DOHH2 (cell line): ENCODE data around the gene ADCK1.

Source experiments
- H3F3A ChIP-seq: fragments of 200-600 bp; sonication (generic), shearing (Covaris generic); 2 replicates; pipeline ENCODE4 v1.6.0; 2016; ENCODE audit warnings: antibody characterized with exemption, mild to moderate bottlenecking; ENCODE audit not compliant: control insufficient read depth, insufficient read depth
- H3K27ac ChIP-seq: fragments of 200-600 bp; sonication (generic); 2 replicates; pipeline ENCODE4 v1.5.1; 2014; ENCODE audit warnings: low read depth, mild to moderate bottlenecking, low read length, moderate library complexity
- H3K27me3 ChIP-seq: fragments of 200-600 bp; sonication (generic); 2 replicates; pipeline ENCODE4 v1.6.1; 2014; ENCODE audit warnings: mild to moderate bottlenecking, low read length, mixed read lengths; ENCODE audit not compliant: control insufficient read depth
- H3K36me3 ChIP-seq: fragments of 200-600 bp; sonication (generic); 2 replicates; pipeline ENCODE4 v1.6.1; 2014; ENCODE audit warnings: mild to moderate bottlenecking, low read length, moderate library complexity, mixed read lengths; ENCODE audit not compliant: control insufficient read depth
- H3K4me1 ChIP-seq: fragments of 200-600 bp; sonication (generic); 2 replicates; pipeline ENCODE4 v1.6.1; 2014; ENCODE audit warnings: mild to moderate bottlenecking, low read length, mixed read lengths; ENCODE audit not compliant: control insufficient read depth
- H3K4me2 ChIP-seq: fragments of 200-600 bp; sonication (generic); 2 replicates; pipeline ENCODE4 v1.6.0; 2014; ENCODE audit warnings: mild to moderate bottlenecking, low read length, moderate library complexity
- H3K4me3 ChIP-seq: fragments of 200-600 bp; sonication (generic); 2 replicates; pipeline ENCODE4 v1.5.1; 2014; ENCODE audit warnings: mild to moderate bottlenecking, low read length, mixed read lengths
- H3K79me2 ChIP-seq: fragments of 200-600 bp; sonication (generic); 2 replicates; pipeline ENCODE4 v1.6.1; 2014; ENCODE audit warnings: mild to moderate bottlenecking, low read length, mixed read lengths; ENCODE audit not compliant: control insufficient read depth
- H3K9me2 ChIP-seq: fragments of 200-600 bp; sonication (generic); replicated peaks from 2 replicates; pipeline ENCODE4 v1.6.1; 2014; ENCODE audit warnings: mild to moderate bottlenecking, low read length, mixed read lengths; ENCODE audit not compliant: control insufficient read depth
- H3K9me3 ChIP-seq: fragments of 200-600 bp; sonication (generic); 2 replicates; pipeline ENCODE4 v1.6.1; 2014; ENCODE audit warnings: antibody characterized with exemption, low read length, mixed read lengths; ENCODE audit not compliant: control insufficient read depth, insufficient read depth
- H4K20me1 ChIP-seq: fragments of 200-600 bp; sonication (generic); 2 replicates; pipeline ENCODE4 v1.6.0; 2014; ENCODE audit warnings: low read depth, mild to moderate bottlenecking, antibody characterized with exemption, low read length, moderate library complexity; ENCODE audit not compliant: control insufficient read depth, insufficient read depth
- CTCF ChIP-seq: fragments of 200-600 bp; sonication (generic); IDR thresholded peaks from one replicate; pipeline ENCODE4 v1.5.1; 2014; ENCODE audit warnings: antibody characterized with exemption, mild to moderate bottlenecking, low read depth, low read length; ENCODE audit not compliant: poor library complexity, severe bottlenecking
- EZH2phosphoT487 ChIP-seq: fragments of 200-600 bp; sonication (generic); IDR thresholded peaks from 2 replicates; pipeline ENCODE4 v1.6.1; 2017; ENCODE audit warnings: borderline replicate concordance, mild to moderate bottlenecking, antibody characterized with exemption, low read length, moderate library complexity, mixed read lengths

ADCK1 gene

GRCh38 chr14:77853919-77854318 is 54.0 kb downstream of the ADCK1 start:
- no peak overlapping the region for H3K27ac ChIP-seq
- no peaks in the 10 kb centered on the region for H3K4me1 ChIP-seq
- H4K20me1 ChIP-seq: no peaks in the 10 kb centered on the region
- no peaks in the 10 kb centered on the region for H3K36me3 ChIP-seq
- no peaks in the 10 kb centered on the region for H3F3A ChIP-seq
- H3K4me3 ChIP-seq: no peak overlapping the region
- H3K27me3 ChIP-seq: no peaks in the 10 kb centered on the region
- H3K79me2 ChIP-seq: no peaks in the 10 kb centered on the region
- no peak overlapping the region for H3K4me2 ChIP-seq
- H3K9me3 ChIP-seq: no peaks in the 10 kb centered on the region
- H3K9me2 ChIP-seq: no peaks in the 10 kb centered on the region
- TF ChIP-seq CTCF (no peak), EZH2phosphoT487 (no peak)

- Histone ChIP-seq H3K27me3 (no peaks in the 10 kb centered on the region), H3K9me3 (no peaks in the 10 kb centered on the region), H4K20me1 (no peaks in the 10 kb centered on the region), H3K4me2 (no peak overlapping the region), H3K9me2 (no peaks in the 10 kb centered on the region), H3K79me2 (no peaks in the 10 kb centered on the region), H3K4me1 (no peaks in the 10 kb centered on the region), H3K4me3 (no peak overlapping the region), H3F3A (no peaks in the 10 kb centered on the region), H3K27ac (no peak overlapping the region), H3K36me3 (no peaks in the 10 kb centered on the region)
- TF ChIP-seq CTCF (no peak), EZH2phosphoT487 (no peak)
These were observed 57.0 kb downstream of the ADCK1 start for GRCh38 chr14:77856941-77857340.

- TF ChIP-seq CTCF: no peak
- TF ChIP-seq EZH2phosphoT487: no peak
- H3K27ac ChIP-seq: no peak overlapping the region
- H4K20me1 ChIP-seq: no peaks in the 10 kb centered on the region
- H3K4me1 ChIP-seq: no peaks in the 10 kb centered on the region
- no peaks in the 10 kb centered on the region for H3K9me2 ChIP-seq
- no peaks in the 10 kb centered on the region for H3F3A ChIP-seq
- H3K4me3 ChIP-seq: no peak overlapping the region
- H3K36me3 ChIP-seq: no peaks in the 10 kb centered on the region
- H3K4me2 ChIP-seq: no peak overlapping the region
- no peaks in the 10 kb centered on the region for H3K27me3 ChIP-seq
- no peaks in the 10 kb centered on the region for H3K9me3 ChIP-seq
- no peaks in the 10 kb centered on the region for H3K79me2 ChIP-seq
These were observed 60.1 kb downstream of the ADCK1 start for GRCh38 chr14:77859934-77860570.
